HG03175 (cell line): ENCODE measurements around the gene RYR1.
"Not testable (repeated sequence)": the region's sequence is repeated elsewhere in the genome, so short reads cannot be mapped to it uniquely, and the experiment has no call there.

Experiments
- ATAC-seq: cut with Tn5 transposase; IDR thresholded peaks from one replicate; pipeline ENCODE4 v1.9.1; 2021; ENCODE audit warnings: mild to moderate bottlenecking, moderate library complexity; ENCODE audit not compliant: unreplicated experiment

RYR1 gene

DNA sequence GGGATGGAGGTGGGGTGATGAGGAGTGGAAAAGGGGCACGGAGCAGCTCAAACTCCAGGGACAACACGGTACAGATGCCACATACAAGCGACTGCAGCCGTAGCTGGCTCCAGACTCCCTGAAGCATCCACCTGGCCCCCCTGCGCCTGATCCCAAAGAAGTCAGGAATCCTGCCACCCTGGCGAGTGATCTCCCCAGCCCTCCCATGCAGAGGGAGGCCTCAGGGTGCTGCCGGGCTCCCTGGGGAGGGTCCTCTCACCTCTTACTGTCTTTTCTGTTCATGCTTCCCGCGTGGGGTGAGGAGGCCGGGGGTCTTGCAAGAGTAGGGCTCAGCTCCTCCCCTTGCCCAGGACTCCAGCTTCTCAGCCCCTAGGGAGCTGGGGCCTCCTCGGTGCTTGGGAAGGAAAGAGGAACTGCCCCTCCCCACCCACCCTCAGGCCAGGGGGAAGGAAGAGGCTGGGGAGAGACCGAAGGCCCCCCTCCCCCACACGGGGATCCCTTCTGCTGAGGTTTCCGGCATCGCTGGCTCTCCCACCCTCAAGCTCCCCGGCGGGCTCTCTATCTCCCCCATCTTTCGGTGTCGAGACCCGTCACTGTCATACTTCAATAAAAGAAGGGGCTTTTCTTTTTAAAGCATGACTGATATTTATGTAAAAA, 7.6 kb upstream of the RYR1 start, which contains the start of gene RASGRP4:
Gene RASGRP4, minus strand, starts transcription at position 410 of the 657 bp plus-strand sequence. Its CDS starts 128 bp downstream, at position 282.
- no peak for ATAC-seq

DNA sequence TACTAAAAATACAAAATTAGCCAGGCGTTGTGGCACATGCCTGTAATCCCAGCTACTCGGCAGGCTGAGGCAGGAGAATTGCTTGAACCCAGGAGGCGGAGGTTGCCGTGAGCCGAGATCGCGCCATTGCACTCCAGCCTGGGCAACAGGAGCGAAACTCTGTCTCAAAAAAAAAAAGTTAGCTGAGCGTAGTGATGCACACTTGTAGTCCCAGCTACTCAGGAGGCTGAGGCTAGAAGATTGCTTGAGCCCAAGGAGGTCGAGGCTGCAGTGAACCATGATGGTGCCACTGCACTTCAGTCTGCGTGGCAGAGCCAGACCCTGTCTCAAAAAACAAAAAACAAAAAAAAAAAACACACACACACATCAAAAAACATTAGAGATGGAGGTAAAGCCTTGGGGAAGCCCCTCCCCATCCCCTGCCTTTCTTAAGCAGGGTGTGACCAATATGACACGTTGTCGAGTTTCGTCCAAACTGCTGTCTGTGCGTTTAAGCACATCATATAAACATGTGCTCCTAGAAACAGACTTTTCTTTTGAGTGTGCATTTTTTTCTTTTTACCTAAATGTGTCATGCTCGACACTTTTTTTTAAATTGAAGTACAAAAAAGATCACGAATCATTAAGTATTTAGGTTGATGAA, 6.3 kb upstream of the RYR1 start:
- not testable (repeated sequence) for ATAC-seq

DNA sequence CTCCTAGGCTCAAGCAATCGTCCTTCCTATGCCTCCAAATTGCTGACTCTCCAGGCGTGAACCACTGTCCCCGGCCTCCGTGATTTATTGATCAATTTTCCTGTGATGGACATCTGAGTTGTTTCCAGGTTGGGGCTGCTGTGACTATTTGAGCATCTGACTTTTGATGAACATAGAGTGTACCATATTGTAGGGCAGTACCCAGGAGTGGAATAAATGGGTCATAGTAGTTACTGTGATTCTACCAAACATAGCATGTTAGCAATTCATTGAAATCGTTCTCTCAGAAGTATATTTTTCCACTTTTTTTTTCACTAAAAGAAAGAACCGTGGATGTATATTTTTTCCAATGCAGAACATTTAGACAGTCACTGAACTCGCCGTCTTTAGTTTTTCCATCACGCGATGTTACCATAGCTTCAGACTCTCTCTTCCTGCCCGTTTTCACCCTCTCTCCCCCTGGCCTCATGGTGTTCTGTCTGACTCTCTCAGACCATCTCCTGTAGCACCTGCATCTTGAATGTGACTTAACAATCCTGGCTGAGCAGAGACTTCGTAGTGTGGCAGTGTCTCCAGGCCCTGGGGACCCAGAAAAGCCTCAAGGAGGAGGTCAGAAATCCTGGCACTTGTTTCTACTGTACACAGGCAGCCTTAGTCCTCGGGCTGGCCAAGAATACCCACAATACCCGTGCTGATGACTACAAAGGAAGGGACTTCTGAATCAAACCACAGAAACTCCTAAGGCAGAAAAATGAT, 4.3 kb upstream of the RYR1 start:
- ATAC-seq, result no peak

DNA sequence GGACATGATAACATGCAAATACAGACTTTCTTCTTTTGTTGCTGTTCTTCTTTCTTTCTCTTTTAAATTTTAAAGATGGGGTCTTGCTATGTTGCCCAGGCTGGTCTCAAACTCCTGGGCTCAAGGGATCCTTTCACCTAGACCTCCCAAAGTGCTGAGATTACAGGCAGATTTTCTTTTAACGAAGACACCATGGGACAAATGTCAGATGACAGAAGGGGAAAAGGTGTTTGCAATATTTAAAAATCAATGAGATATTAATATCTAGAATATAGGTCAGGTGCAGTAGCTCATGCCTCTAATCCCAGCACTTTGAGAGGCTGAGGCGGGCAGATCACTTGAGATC, 3.7 kb upstream of the RYR1 start:
- no peak for ATAC-seq

DNA sequence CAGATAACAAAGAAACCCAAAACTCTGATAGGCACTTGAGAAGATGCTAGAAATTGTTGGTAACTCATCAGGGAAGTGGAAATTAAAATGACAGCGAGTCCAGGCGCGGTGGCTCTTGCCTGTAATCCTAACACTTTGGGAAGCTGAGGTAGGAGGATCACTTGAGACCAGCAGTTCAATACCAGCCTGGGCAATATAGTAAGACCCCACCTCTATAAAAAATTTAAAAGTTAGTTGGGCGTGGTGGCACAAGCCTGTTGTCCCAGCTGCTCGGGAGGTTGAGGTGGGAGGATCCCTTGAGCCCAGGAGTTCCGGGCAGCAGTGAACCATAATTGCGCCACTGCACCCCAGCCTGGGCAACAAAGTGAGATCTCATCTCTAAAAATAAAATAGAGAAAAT, 2.6 kb upstream of the RYR1 start:
- ATAC-seq, result no peak

DNA sequence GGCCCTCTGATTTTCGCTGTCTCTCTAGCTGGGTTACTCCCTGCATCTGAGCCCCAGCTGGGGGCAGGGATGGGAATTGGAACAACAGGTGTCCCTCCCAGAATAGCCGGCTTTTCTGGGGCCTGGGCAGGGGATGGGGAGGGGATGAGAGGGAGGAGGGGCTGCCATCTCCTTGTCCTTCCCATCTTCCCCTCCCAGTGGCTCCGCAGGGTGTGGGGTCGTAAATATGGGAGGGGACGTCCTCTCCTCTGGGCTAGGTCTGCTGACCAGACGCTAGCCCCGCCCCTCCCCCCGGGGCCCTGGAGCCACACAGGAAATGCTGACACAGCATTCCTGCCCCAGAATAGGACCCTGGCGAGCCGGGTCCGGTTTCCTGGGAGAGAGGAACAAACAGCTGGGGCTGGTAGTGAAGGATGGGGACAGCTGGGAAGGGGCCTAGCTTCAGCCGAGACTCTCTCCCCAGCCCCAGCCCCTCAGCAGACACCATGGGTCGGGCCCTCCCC, 1.1 kb downstream of the RYR1 start:
- no peak for ATAC-seq

DNA sequence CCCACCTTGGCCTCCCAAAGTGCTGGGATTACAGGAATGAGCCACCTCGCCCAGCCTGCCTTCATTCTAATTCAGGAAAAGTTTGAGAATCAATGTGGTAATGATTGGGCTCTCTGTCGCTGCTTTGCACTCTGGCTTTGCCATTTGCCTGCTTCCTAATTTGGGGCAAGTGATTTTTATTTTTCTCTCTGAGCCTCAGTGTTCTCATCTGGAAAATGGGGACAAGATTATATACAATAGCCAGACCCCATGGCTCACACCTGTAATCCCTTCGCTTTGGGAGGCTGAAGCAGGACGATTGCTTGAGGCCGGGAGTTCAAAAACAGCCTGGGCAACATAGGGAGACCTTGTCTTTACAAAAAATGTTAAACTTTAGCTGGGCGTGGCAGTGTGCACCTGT, 3.8 kb downstream of the RYR1 start:
- no peak for ATAC-seq

DNA sequence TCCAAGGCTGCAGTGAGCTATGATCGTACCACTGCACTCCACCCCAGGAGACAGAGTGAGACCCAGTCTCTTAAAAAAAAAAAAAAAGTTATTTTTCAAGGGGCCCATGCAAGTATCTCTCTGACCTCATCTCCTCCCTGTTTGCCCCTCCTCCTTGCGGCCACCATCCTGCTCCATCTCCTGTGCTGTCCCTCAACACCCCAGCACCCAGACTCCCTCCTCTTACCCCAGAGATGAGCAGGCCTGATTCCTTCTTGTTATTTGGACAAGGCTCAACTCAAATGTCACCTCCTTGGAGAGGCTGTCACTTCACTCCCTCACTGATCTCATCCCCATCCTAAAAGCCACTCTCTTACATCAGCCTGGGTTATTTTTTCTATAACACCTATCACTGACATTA, 4.4 kb downstream of the RYR1 start:
- no peak for ATAC-seq

DNA sequence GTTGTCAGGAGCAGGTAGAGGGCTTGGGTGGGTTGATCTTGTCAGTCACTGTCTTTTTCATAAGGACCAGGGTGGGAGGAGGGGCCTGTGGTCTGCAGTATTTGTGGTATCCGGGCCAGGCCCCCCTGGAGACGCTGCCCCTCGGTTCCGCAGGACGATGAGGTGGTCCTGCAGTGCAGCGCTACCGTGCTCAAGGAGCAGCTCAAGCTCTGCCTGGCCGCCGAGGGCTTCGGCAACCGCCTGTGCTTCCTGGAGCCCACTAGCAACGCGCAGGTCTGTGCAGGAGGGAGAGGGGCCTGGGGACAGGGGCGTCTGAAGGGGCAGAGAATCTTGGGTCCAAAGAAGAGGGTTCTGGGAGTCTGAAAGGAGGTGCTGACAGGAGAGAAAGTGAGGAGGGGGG, 7.1 kb downstream of the RYR1 start:
- ATAC-seq, result no peak

DNA sequence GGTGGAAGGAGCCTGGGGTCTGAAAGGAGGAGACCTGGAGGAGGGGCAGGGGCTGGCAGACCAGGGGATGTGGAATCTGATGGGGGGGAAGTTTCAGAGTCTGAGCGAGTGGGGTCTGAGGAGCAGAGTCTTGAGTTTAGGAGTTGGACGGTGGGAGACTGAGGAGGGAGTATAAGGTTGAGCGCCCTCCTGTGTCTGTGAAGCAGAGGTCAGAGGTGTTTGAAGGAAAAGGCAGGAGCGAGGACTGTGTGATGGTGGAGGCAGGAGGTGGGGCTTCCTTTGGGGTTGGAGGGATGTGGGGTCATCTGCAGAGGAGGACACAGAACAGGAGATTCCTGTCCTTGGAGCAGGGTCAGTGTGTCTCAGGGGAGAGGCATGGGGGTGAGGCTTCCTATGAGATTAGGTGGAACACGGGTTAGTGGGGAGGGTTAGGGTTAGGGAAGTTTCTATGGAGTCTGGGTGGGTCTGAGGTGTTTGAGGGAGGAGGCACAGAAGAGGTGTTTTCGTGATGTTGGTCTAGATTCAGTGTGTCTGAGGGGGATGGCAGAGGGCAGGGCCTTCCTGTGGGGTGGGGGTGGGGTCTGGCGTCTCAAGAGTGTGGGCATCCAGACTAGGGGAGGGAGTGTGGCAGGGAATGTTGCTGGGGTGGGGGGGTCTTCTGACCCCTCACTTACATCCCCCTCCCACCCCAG, 8.3 kb downstream of the RYR1 start:
- no peak for ATAC-seq

DNA sequence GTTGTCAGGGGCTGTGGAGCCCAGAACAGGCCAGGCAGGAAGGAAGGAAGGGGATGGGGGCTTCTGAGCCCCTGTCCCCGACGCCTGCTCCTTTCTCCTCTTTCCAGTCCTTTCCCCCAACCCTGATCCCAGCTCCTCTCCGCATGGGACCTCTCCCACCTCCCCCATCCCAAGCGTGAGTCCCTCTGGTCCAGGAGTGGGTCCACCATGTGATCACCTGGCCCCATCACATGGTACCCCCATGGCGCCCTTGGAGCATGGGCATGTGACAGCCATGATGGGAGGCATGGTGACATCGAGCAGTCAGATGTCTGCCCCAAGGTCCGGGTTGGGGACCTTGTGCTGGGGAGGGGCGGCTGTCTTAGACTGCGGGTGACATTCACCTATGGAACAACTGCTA, 9.2 kb downstream of the RYR1 start:
- no peak for ATAC-seq

DNA sequence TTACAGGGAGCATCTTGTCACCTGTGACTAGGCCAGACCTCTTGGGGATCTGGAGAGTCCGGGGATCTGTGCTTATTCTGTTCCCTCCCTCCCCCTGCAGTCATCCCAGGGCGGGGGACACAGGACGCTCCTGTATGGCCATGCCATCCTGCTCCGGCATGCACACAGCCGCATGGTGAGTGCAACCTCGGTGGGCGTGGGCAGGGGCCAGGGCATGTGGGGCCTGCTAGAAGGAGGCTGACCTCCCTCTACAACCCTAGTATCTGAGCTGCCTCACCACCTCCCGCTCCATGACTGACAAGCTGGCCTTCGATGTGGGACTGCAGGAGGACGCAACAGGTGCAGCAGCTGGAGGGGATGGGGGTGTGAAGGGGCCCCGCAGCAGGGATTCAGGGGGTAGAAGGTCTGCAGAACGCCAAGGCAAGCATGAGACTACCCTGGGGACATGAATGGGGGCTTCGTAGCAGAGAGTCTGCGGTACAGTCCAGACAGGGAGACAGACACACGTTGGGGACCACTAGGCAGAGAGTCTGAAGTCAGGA, 10.0 kb downstream of the RYR1 start:
- ATAC-seq, result no peak

DNA sequence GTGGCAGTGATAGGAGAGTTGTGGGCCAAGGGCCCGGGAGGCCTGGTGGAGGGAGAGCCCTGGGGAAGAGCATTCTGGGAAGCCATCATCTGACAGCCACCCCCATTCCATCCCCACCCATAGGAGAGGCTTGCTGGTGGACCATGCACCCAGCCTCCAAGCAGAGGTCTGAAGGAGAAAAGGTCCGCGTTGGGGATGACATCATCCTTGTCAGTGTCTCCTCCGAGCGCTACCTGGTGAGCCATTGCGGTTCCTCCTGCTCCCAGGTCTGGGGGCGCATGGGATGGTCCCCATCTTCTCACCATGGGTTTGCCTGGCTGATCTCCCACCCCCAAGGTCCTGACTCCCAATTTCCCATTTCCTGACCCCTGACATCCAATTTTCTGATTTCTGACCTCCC, 10.5 kb downstream of the RYR1 start:
- no peak for ATAC-seq

DNA sequence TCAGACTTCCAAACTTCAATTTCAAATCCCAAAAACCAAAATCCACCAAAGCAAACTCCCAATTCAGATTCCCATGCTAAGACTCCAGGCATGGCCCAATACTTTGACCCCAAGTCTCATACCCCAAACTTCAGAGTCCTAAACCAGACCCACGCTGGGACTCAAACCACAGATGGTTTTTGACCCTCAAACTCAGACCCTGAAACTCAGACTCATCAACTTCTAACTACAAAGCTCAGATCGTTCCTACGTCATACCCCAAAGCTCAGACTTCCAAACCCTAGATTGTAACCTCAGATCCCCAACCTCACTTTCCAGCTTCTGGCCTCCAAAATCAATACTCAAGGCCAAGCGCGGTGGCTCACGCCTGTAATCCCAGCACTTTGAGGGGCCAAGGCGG, 11.9 kb downstream of the RYR1 start:
- no peak for ATAC-seq

DNA sequence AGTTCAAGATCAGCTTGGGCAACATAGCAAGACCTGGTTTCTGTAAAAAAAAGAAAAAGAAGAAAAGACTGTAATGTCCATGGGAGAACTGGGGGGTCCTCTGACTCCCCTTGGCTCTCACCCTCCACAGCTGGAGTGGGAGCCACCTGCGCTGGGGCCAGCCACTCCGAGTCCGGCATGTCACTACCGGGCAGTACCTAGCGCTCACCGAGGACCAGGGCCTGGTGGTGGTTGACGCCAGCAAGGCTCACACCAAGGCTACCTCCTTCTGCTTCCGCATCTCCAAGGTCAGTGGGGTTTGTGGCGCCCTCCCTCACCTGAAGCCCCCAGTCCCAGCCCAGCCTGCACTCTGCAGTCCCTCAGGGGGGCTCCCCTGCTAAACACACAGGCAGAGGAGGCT, 14.7 kb downstream of the RYR1 start:
- ATAC-seq, result no peak

DNA sequence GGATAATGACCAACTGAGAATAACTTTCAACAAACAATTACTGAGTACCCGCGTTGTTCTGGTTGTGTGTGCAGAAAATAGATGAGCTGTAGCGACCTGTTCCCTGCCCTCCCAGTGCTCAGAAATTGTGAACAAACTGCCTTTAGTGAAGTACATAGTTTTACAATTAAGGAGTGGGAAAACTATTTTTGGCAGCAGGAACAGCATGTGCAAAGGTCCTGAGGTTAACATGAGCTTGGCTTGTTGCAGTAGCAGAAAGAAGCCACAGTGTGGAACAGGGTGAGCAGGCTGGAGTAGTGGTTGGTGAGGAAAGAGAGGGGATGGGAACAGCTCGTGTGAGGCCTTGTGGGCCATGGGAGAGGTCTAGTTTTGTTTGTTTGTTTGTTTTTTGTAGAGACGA, 16.0 kb downstream of the RYR1 start:
- no peak for ATAC-seq

DNA sequence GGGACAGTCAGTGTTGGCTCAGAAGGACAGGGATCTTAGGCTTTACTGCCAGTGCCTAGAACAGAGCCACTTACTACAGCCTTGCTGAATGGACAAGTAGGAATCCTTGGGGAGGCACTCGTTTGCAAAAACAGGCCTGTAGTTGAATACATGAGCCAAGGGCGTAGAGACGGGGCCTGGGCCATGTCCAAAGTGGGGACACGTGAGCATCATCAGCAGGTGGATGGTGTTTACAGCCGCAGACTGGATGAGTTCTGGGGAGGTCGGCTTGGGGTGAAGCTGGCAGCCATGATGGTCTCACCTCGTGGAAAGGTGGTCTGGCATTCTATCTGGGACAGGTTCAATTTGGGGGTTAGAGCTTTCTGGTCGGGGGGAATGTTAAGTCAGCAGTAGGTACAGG, 17.5 kb downstream of the RYR1 start:
- ATAC-seq, result no peak

DNA sequence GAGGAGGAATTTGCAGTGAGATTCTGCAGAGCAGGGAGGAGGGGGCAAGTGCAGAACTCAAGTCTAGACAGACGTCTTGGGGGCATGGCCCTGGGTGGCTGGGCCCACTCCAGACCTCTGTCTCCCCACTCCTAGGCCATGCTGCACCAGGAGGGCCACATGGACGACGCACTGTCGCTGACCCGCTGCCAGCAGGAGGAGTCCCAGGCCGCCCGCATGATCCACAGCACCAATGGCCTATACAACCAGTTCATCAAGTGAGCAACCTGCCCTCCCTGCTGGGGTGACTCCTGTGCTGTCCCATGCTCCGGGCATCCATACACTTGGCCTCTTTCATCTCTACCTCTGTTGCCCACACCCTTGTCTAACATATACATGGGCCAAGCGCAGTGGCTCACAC, 18.1 kb downstream of the RYR1 start:
- no peak for ATAC-seq

DNA sequence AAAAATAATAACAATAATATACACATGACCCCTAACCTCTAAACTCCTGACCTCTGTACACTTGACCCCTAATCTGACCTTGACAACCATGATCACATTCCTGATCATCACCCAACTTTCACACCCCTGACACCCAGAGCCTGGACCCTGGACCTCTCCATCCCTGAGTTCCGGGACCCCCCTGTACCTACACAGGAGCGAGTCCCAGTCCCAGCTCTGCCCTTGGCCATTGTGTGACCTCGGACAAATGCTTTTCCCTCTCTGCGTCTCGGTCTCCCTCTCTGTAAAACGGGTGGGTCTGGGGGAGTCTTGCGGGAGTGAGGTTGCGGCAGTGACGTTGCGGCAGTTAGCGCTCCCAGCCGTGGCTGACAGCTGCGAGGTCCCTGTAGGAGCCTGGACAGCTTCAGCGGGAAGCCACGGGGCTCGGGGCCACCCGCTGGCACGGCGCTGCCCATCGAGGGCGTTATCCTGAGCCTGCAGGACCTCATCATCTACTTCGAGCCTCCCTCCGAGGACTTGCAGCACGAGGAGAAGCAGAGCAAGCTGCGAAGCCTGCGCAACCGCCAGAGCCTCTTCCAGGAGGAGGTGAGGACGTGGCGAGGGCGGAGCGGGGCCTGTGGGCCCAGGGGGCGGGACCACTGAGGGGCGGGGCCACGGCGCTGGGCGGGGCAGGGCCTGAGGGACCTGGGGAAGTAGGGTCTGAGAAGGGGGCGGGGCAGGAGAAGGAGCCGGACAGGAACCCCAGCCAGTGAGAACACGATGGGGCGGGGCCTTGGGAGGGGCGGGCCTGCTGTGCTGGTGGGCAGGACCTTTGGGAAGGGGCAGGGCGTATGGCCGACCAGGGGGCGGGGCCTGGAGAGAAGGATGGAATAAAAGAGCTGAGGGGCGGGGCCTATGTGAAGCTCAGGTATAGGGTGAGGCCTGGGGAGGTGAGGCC, 19.2 kb downstream of the RYR1 start:
- no peak for ATAC-seq

DNA sequence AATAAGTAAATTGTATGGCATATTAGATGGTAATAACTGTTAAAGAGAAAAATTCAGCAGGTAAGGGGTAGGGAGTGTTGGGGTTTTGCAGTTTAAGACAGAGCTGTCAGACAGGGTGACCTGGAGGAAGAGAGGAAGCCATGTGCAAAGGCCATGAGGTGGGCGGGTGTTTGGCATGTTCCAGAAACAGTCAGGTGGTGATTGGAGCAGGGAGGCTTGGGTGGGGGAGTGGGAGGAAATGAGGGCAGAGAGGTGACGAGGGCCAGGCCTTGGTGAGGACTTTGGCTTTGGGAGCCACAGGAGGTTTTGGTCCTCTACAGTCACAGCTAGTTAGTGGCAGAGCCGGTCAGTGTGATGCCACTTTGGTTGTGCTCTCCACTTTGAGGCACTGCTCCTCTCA, 20.1 kb downstream of the RYR1 start:
- no peak for ATAC-seq
